HFFc6 (cell line): Measurements from ENCODE around the gene SARS1. TPM values are rescaled to one million over a fixed set of nuclear protein-coding genes. Genes with fewer than 3 reads are reported as not detected.

Source experiments
- DNase-seq: peaks from one replicate; pipeline ENCODE4 v3.0.0-alpha.2; 2018
- H3K27ac Mint-ChIP-seq: 2 replicates; pipeline ENCODE4 v1.8.0; 2020; ENCODE audit warnings: mild to moderate bottlenecking, mixed read lengths
- H3K27me3 Mint-ChIP-seq: 2 replicates; pipeline ENCODE4 v1.8.0; 2021; ENCODE audit warnings: mild to moderate bottlenecking, moderate library complexity, mixed read lengths; ENCODE audit not compliant: insufficient read depth
- H3K36me3 Mint-ChIP-seq: 2 replicates; pipeline ENCODE4 v1.8.0; 2021; ENCODE audit warnings: low read depth, mixed read lengths
- H3K4me1 Mint-ChIP-seq: 2 replicates; pipeline ENCODE4 v1.8.0; 2020; ENCODE audit warnings: low read depth, mixed read lengths
- H3K4me3 Mint-ChIP-seq: 2 replicates; pipeline ENCODE4 v1.8.0; 2020; ENCODE audit warnings: mild to moderate bottlenecking, moderate library complexity, mixed read lengths
- H3K9me3 Mint-ChIP-seq: 2 replicates; pipeline ENCODE4 v1.8.0; 2020; ENCODE audit warnings: mild to moderate bottlenecking, mixed read lengths
- total RNA-seq, 6 experiments: library from RNA; stranded (reverse); fragmentation: NEBNext Ultra II Directional; extraction: Animal tissue kit (Norgen Biotek cat#: 25700); gene quantifications; 2 replicates in 1 of 6; 3 replicates in 5 of 6; pipeline ENCODE4 v1.2.3, GENCODE V29; 2021
- TF ChIP-seq, protein P1 (sequence below): fragments of 200-600 bp; sonication (generic); IDR thresholded peaks from 2 replicates; pipeline ENCODE4 v1.5.0; 2021; ENCODE audit warnings: antibody characterized with exemption, mild to moderate bottlenecking

The SARS1 gene
- total RNA-seq, 6 experiments from 2014 or later = 165 to 194 (median 176) TPM

- Mint-ChIP-seq H3K9me3 (no peaks in the 10 kb centered on the region), H3K4me1 (peaks cover 30% of the 10 kb centered on the region), H3K27me3 (peaks cover 2% of the 10 kb centered on the region), H3K27ac (no peak overlapping the region), H3K4me3 (no peak overlapping the region), H3K36me3 (peaks cover 5% of the 10 kb centered on the region; the same call in 1 of the 2 replicates)
- DNase-seq = no peak
- TF ChIP-seq, protein P1, sequence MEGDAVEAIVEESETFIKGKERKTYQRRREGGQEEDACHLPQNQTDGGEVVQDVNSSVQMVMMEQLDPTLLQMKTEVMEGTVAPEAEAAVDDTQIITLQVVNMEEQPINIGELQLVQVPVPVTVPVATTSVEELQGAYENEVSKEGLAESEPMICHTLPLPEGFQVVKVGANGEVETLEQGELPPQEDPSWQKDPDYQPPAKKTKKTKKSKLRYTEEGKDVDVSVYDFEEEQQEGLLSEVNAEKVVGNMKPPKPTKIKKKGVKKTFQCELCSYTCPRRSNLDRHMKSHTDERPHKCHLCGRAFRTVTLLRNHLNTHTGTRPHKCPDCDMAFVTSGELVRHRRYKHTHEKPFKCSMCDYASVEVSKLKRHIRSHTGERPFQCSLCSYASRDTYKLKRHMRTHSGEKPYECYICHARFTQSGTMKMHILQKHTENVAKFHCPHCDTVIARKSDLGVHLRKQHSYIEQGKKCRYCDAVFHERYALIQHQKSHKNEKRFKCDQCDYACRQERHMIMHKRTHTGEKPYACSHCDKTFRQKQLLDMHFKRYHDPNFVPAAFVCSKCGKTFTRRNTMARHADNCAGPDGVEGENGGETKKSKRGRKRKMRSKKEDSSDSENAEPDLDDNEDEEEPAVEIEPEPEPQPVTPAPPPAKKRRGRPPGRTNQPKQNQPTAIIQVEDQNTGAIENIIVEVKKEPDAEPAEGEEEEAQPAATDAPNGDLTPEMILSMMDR = no peak
These were observed 28.7 kb downstream of the SARS1 start for GRCh38 chr1:109242387-109242786.

- H3K9me3 Mint-ChIP-seq = no peaks in the 10 kb centered on the region
- H3K27ac Mint-ChIP-seq = no peak overlapping the region
- H3K4me1 Mint-ChIP-seq = peaks cover 30% of the 10 kb centered on the region
- H3K4me3 Mint-ChIP-seq = no peak overlapping the region
- H3K36me3 Mint-ChIP-seq = 0 out of 2 replicates have a peak, but pooled peaks cover 5% of the 10 kb centered on the region
- DNase-seq = no peak
- H3K27me3 Mint-ChIP-seq = peaks cover 2% of the 10 kb centered on the region
- TF ChIP-seq, protein P1 = no peak
These were observed 29.5 kb downstream of the SARS1 start for GRCh38 chr1:109243221-109243620.

- no peaks in the 10 kb centered on the region for H3K9me3 Mint-ChIP-seq
- no peak for DNase-seq
- peaks cover 31% of the 10 kb centered on the region for H3K4me1 Mint-ChIP-seq
- TF ChIP-seq, protein P1 = no peak
- no peak overlapping the region for H3K4me3 Mint-ChIP-seq
- H3K27ac Mint-ChIP-seq = no peak overlapping the region
- no peaks in the 10 kb centered on the region for H3K36me3 Mint-ChIP-seq
- peaks cover 2% of the 10 kb centered on the region for H3K27me3 Mint-ChIP-seq
These were observed 30.3 kb downstream of the SARS1 start for GRCh38 chr1:109243860-109244552.

DNA sequence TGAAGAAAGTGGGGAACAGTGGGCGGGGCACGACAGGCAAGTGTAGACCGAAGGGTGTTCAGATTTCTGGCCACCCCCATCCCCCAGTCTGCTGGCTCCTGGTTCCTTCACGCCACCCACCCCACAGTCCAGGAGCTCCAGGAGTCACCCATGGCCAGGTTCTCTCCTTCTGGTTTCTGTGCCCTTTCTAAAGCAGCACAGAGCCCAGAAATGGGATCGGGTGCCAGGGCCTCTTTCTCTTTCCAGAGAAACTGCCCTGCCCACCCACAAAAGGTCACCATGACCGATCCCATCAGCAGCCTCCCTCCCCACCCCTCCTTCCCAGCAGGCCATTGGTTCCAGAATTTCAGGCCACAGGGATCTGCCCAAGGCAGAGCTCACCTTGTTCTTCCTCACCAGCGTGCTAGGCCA, 32.4 kb downstream of the SARS1 start:
- no peak overlapping the region for H3K27ac Mint-ChIP-seq

DNA sequence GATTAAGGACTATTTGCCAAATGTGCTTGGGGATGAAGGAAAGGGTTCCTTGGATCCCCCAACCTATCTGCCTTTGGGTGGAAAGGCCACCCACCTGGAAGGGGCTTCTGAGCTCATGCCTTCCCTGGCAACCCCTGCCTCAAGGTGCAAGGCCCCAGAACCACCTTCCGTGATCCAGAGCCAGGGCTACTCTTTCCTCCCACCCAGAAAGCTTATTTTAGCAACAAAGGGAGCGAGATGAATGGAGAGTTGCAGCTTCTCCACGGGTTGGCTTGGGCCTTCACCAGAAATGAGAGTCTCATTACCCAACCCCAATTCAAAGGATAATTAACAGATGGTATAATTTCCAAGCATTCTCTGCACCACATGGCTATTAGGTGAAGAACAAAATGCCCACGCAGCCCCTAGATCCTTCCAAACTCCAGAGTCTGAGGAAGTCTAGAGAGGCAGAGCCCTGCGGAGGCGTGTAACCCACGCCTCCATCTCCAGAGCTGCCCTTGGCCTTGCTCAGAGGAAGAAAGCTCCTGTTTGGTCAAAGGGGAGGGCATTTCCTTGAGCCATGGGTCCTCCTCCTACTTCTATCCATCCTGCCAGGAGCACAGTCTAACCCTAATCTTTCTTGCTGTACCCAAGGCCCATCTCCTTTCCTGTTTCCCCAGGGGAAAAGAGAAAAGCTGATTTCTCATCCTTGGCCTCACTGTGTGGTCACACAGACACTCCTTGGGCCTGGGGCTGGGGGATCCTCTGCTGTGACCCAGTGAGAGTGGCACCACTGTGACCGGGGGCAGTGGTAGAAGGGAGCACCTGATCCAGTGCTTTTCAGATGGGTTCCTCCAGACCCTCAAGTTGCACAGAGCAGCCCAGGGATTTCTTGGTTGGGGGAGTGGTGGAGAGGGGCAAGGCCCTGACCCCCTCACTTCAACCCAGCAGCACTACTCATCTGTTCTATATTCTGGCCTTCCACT, 34.0 kb downstream of the SARS1 start:
- Mint-ChIP-seq H3K4me1 (0 out of 2 replicates have a peak, but pooled peaks cover 9% of the 10 kb centered on the region), H3K27me3 (no peaks in the 10 kb centered on the region; the same call in none of the 2 replicates), H3K4me3 (no peak overlapping the region), H3K9me3 (no peaks in the 10 kb centered on the region), H3K36me3 (no peaks in the 10 kb centered on the region), H3K27ac (no peak overlapping the region)
- no peak for DNase-seq
- TF ChIP-seq, protein P1 = no peak

More for the DNA sequence above, 32.4 kb downstream of the SARS1 start:
- TF ChIP-seq, protein P1 = no peak
- DNase-seq = no peak
- Mint-ChIP-seq H3K4me3 (no peak overlapping the region), H3K9me3 (no peaks in the 10 kb centered on the region), H3K36me3 (no peaks in the 10 kb centered on the region), H3K27me3 (no peaks in the 10 kb centered on the region; the same call in none of the 2 replicates), H3K4me1 (peaks cover 23% of the 10 kb centered on the region)
